K562 (cell line): ENCODE results near the gene MFSD12. TPM values are rescaled to one million over a fixed set of nuclear protein-coding genes. Genes with fewer than 3 reads are reported as not detected.

Source experiments
- CLOCK ChIP-seq: fragments of 250-450 bp; sonication (Bioruptor Pico); IDR thresholded peaks from 2 replicates; pipeline ENCODE4 v1.4.0; 2020; ENCODE audit warnings: mild to moderate bottlenecking, moderate library complexity, borderline replicate concordance
- DDX20 ChIP-seq: fragments of 450-650 bp; IDR thresholded peaks from 2 replicates; pipeline ENCODE4 v1.6.1; 2016; ENCODE audit warnings: missing genetic modification characterization, low read depth, mild to moderate bottlenecking, missing compliant biosample characterization, moderate library complexity
- E2F6 ChIP-seq, 2 experiments: IDR thresholded peaks; 2 replicates each; pipeline ENCODE4 v1.6.1; 2011; ENCODE audit warnings: borderline replicate concordance in 1 of 2, control low read depth in 1 of 2, low read depth in 1 of 2, low read length in 1 of 2, mild to moderate bottlenecking in 1 of 2, mixed read lengths in 1 of 2, moderate library complexity in 1 of 2; ENCODE audit not compliant: insufficient read depth in 1 of 2, insufficient read length in 1 of 2, poor library complexity in 1 of 2, severe bottlenecking in 1 of 2; ENCODE audit errors: extremely low read depth in 1 of 2
- E4F1 ChIP-seq: fragments of 250-450 bp; sonication (Bioruptor Pico); IDR thresholded peaks from 2 replicates; pipeline ENCODE4 v1.5.0; 2021; ENCODE audit warnings: mild to moderate bottlenecking, borderline replicate concordance
- GABPA ChIP-seq: fragments of 200-800 bp; sonication (Bioruptor generic); conservative IDR thresholded peaks from 2 replicates; pipeline ENCODE4 v1.6.1; 2016; ENCODE audit warnings: low read depth, missing genetic modification characterization, missing compliant biosample characterization
- HINFP ChIP-seq: fragments of 450-650 bp; conservative IDR thresholded peaks from 2 replicates; pipeline ENCODE4 v1.6.1; 2016; ENCODE audit warnings: missing genetic modification characterization, low read depth, mild to moderate bottlenecking, control low read depth, missing compliant biosample characterization
- NR0B1 ChIP-seq: fragments of 450-650 bp; IDR thresholded peaks from one replicate; pipeline ENCODE4 v1.6.1; 2018; ENCODE audit warnings: mild to moderate bottlenecking, moderate library complexity; ENCODE audit not compliant: partially characterized antibody
- PATZ1 ChIP-seq: fragments of 250-450 bp; sonication (Bioruptor Pico); IDR thresholded peaks from 2 replicates; pipeline ENCODE4 v1.5.0; 2020; ENCODE audit warnings: mild to moderate bottlenecking, borderline replicate concordance
- PHF20 ChIP-seq: fragments of 450-650 bp; IDR thresholded peaks from 2 replicates; pipeline ENCODE4 v1.6.1; 2018; ENCODE audit not compliant: partially characterized antibody
- ZNF165 ChIP-seq: fragments of 250-450 bp; sonication (Bioruptor Pico); IDR thresholded peaks from 2 replicates; pipeline ENCODE4 v1.4.0; 2020; ENCODE audit warnings: borderline replicate concordance
- ZNF717 ChIP-seq: fragments of 250-450 bp; sonication (Bioruptor Pico); IDR thresholded peaks from 2 replicates; pipeline ENCODE4 v1.5.0; 2021
- polyA plus RNA-seq, 8 experiments: library from polyadenylated mRNA; depleted of rRNA in 4 of 8; stranded (reverse) in 5 of 8; unstranded in 3 of 8; fragments of >200 nt; fragmentation: Nextera tagmentation in 2 of 8; fragmentation: Illumina TruSeq in 1 of 8; extraction: Ambion mirVana in 2 of 8; extraction: Trizol in 1 of 8; gene quantifications; 2 replicates each; pipeline versions ENCODE4 v1.2.1 to v1.2.3, GENCODE V29; 2011 to 2014; ENCODE audit warnings: inconsistent platforms in 1 of 8, missing spikeins in 1 of 8
- total RNA-seq, 7 experiments: library from RNA; depleted of rRNA in 6 of 7; stranded (reverse); fragments of >200 nt in 6 of 7; fragmentation: Illumina TruSeq in 2 of 7; extraction: Trizol in 2 of 7; gene quantifications; 2 replicates each; pipeline versions ENCODE4 v1.2.1 to v1.2.3, GENCODE V29; 2011 to 2021; ENCODE audit warnings: low replicate concordance in 1 of 7

MFSD12 gene
- total and polyA plus RNA-seq, 9 of the 15 experiments (the other 6 are each of a cell fraction or from before 2014, with no cell fraction given) = 0.69 to 112 (median 31.8) TPM

GRCh38 chr19:3500429-3501101 is 56.8 kb downstream of the MFSD12 start, which contains the start of gene DOHH (continued):
- TF ChIP-seq CLOCK (CRISPR knock-in tag) (no peak), NR0B1 (no peak), E2F6 (IDR thresholded peaks at IDR 0.05; ENCODE audit: borderline replicate concordance in 1 of 2, extremely low read depth in 1 of 2, insufficient read depth in 1 of 2, insufficient read length in 1 of 2, low read depth in 1 of 2, low read length in 1 of 2, poor library complexity in 1 of 2, severe bottlenecking in 1 of 2) (peak; percentile 83 to 89), ZNF717 (CRISPR knock-in tag) (no peak), GABPA (no peak), E4F1 (CRISPR knock-in tag) (no peak), PHF20 (peak; percentile 99), ZNF165 (CRISPR knock-in tag) (no peak), HINFP (tag) (no peak), PATZ1 (CRISPR knock-in tag) (no peak), DDX20 (no peak)
